HG03159 (cell line): ENCODE data around the gene MAPK10.

Experiments used
- ATAC-seq: cut with Tn5 transposase; IDR thresholded peaks from one replicate; pipeline ENCODE4 v1.9.1; 2021; ENCODE audit warnings: mild to moderate bottlenecking, moderate library complexity; ENCODE audit not compliant: unreplicated experiment

Gene MAPK10

DNA sequence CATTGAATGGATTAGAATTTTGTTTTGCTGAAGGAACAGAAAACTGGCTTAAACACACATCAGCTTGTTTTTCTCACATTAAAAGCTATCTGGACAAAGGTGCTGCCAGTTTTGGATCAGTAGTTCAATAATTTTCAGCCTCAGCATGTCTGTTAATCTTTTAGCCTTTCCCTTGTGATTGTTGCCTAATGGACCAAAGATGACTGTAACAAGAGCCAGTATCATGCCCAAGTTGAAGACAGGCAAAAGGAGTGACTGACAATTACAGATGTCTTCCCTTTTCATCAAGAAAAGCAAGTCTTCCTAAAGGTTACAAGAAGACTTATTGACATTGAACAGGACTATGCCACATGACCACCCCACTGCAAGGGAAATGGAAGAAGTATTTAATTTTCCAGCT lies 419.7 kb downstream of the MAPK10 start:
- ATAC-seq: no peak
